ENCODE measurements around the gene MACROD2. TPM values are rescaled to one million over a fixed set of nuclear protein-coding genes. Genes with fewer than 3 reads are reported as not detected.

Gene MACROD2
- total and polyA plus RNA-seq, 4 donors: 0.66 to 10.5 (median 3.3) TPM

GRCh38 chr20:15623215-15623614 is 1627.9 kb downstream of the MACROD2 start:
- Histone ChIP-seq H3K4me1 (ENCODE audit: control insufficient read depth in 4 of 4, insufficient read depth in 4 of 4, low read length in 3 of 4) (no peaks in the 10 kb centered on the region), H3K27ac (ENCODE audit: low read depth in 1 of 2, low read length in 2 of 2) (no peak overlapping the region), H3K36me3 (ENCODE audit: control insufficient read depth in 4 of 4, insufficient read depth in 3 of 4, low read depth in 1 of 4, low read length in 3 of 4) (no peaks in the 10 kb centered on the region), H3K4me3 (ENCODE audit: low read depth in 1 of 3, low read length in 3 of 3) (no peak overlapping the region), H3K9me3 (ENCODE audit: control insufficient read depth in 4 of 4, low read length in 3 of 4) (no peaks in the 10 kb centered on the region), H3K27me3 (ENCODE audit: control insufficient read depth in 4 of 4, insufficient read depth in 4 of 4, low read length in 3 of 4) (no peaks in the 10 kb centered on the region), H3K9ac (ENCODE audit: low read depth in 1 of 2, low read length in 2 of 2) (no peak overlapping the region)
- 88% methylated on average over 2 of the region's 2 CpGs for WGBS
- TF ChIP-seq ATF3 (IDR thresholded peaks at IDR 0.05) (no peak), YY1 (IDR thresholded peaks at IDR 0.05) (no peak), ZBTB33 (IDR thresholded peaks at IDR 0.05) (no peak), MAX (IDR thresholded peaks at IDR 0.05) (no peak), CTCF (IDR thresholded peaks at IDR 0.05; ENCODE audit: low read depth, low read length, missing input control) (no peak)
- DNase-seq (ENCODE audit: low spot score): no peak

GRCh38 chr20:15625981-15626380 is 1630.7 kb downstream of the MACROD2 start:
- H3K36me3 ChIP-seq (ENCODE audit: control insufficient read depth in 4 of 4, insufficient read depth in 3 of 4, low read depth in 1 of 4, low read length in 3 of 4): no peaks in the 10 kb centered on the region
- TF ChIP-seq CTCF (IDR thresholded peaks at IDR 0.05; ENCODE audit: low read depth, low read length, missing input control) (no peak), SP1 (IDR thresholded peaks at IDR 0.05) (no peak), RXRA (IDR thresholded peaks at IDR 0.05) (no peak), ATF3 (IDR thresholded peaks at IDR 0.05) (no peak), JUND (IDR thresholded peaks at IDR 0.05) (no peak), TAF1 (conservative IDR thresholded peaks at IDR 0.05) (no peak), GABPA (IDR thresholded peaks at IDR 0.05 in 1 of 2, conservative IDR thresholded peaks at IDR 0.05 in 1 of 2) (no peak), HNF4G (IDR thresholded peaks at IDR 0.05) (no peak), RAD21 (IDR thresholded peaks at IDR 0.05) (no peak), FOXA1 (IDR thresholded peaks at IDR 0.05) (no peak), REST (IDR thresholded peaks at IDR 0.05) (no peak), FOXA2 (IDR thresholded peaks at IDR 0.05) (no peak)
- H3K27me3 ChIP-seq (ENCODE audit: control insufficient read depth in 4 of 4, insufficient read depth in 4 of 4, low read length in 3 of 4): no peaks in the 10 kb centered on the region
- H3K9ac ChIP-seq (ENCODE audit: low read depth in 1 of 2, low read length in 2 of 2): no peak overlapping the region
- H3K4me1 ChIP-seq (ENCODE audit: control insufficient read depth in 4 of 4, insufficient read depth in 4 of 4, low read length in 3 of 4): no peaks in the 10 kb centered on the region
- H3K4me3 ChIP-seq (ENCODE audit: low read depth in 1 of 3, low read length in 3 of 3): no peak overlapping the region
- no peak overlapping the region for H3K27ac ChIP-seq (ENCODE audit: low read depth in 1 of 2, low read length in 2 of 2)
- no peaks in the 10 kb centered on the region for H3K9me3 ChIP-seq (ENCODE audit: control insufficient read depth in 4 of 4, low read length in 3 of 4)
- DNase-seq (ENCODE audit: low spot score): no peak
- 88% methylated on average over 2 of the region's 2 CpGs for WGBS

Data from liver (tissue), 9 donors.